GM23338 (cell line): ENCODE results near the gene ATP9B.
"Not testable (repeated sequence)": the region's sequence is repeated elsewhere in the genome, so short reads cannot be mapped to it uniquely, and the experiment has no call there.

Source experiments
- CTCF ChIP-seq, 2 experiments: fragments of 200-600 bp in 1 of 2; sonication (generic) in 1 of 2; conservative IDR thresholded peaks; 2 replicates each; pipeline versions ENCODE4 v1.5.1 to v1.6.1; 2016 to 2017; ENCODE audit warnings: antibody characterized with exemption in 2 of 2, low read depth in 2 of 2, mild to moderate bottlenecking in 2 of 2, moderate library complexity in 1 of 2
- ETS1 ChIP-seq: IDR thresholded peaks from 2 replicates; pipeline ENCODE4 v1.6.1; 2016; ENCODE audit warnings: antibody characterized with exemption
- EZH2 ChIP-seq: fragments of 200-600 bp; sonication (generic); IDR thresholded peaks from one replicate; pipeline ENCODE4 v1.8.0; 2017; ENCODE audit warnings: antibody characterized with exemption, mild to moderate bottlenecking, low read depth; ENCODE audit not compliant: unreplicated experiment
- EZH2phosphoT487 ChIP-seq: fragments of 200-600 bp; sonication (generic); IDR thresholded peaks from one replicate; pipeline ENCODE4 v1.8.1; 2018; ENCODE audit warnings: antibody characterized with exemption; ENCODE audit not compliant: unreplicated experiment
- POLR2AphosphoS5 ChIP-seq: IDR thresholded peaks from 2 replicates; pipeline ENCODE4 v1.6.1; 2016; ENCODE audit warnings: antibody characterized with exemption, low read depth
- REST ChIP-seq: IDR thresholded peaks from one replicate; pipeline ENCODE4 v1.6.1; 2018; ENCODE audit warnings: antibody characterized with exemption; ENCODE audit not compliant: unreplicated experiment

- not testable (repeated sequence) for TF ChIP-seq CTCF (conservative IDR thresholded peaks at IDR 0.05; ENCODE audit: low read depth in 2 of 2); ETS1; POLR2AphosphoS5; EZH2; EZH2phosphoT487; REST
Observed at GRCh38 chr18:79327915-79328314, 258.7 kb downstream of the ATP9B start.
